ENCODE data around the gene PAX1. TPM values are rescaled to one million over a fixed set of nuclear protein-coding genes. Genes with fewer than 3 reads are reported as not detected.

PAX1 gene
- total and polyA plus RNA-seq, 4 donors, result not detected

- no peak for DNase-seq (ENCODE audit: low spot score)
- 5% methylated on average over 76 of the region's 76 CpGs for WGBS
- Histone ChIP-seq H3K4me3 (ENCODE audit: low read depth in 1 of 3, low read length in 3 of 3) (no peak overlapping the region), H3K9ac (ENCODE audit: low read depth in 1 of 2, low read length in 2 of 2) (no peak overlapping the region), H3K36me3 (ENCODE audit: control insufficient read depth in 4 of 4, insufficient read depth in 3 of 4, low read depth in 1 of 4, low read length in 3 of 4) (no peaks in the 10 kb centered on the region), H3K9me3 (ENCODE audit: control insufficient read depth in 4 of 4, low read length in 3 of 4) (no peaks in the 10 kb centered on the region), H3K27ac (ENCODE audit: low read depth in 1 of 2, low read length in 2 of 2) (no peak overlapping the region), H3K27me3 (ENCODE audit: control insufficient read depth in 4 of 4, insufficient read depth in 4 of 4, low read length in 3 of 4) (peaks cover 6 to 34% (median 18%) of the 10 kb centered on the region in 4 donors), H3K4me1 (ENCODE audit: control insufficient read depth in 4 of 4, insufficient read depth in 4 of 4, low read length in 3 of 4) (peaks cover 0 to 19% (median 4%) of the 10 kb centered on the region in 4 donors)
- TF ChIP-seq FOXA1 (IDR thresholded peaks at IDR 0.05) (no peak), YY1 (IDR thresholded peaks at IDR 0.05) (no peak), GABPA (IDR thresholded peaks at IDR 0.05 in 1 of 2, conservative IDR thresholded peaks at IDR 0.05 in 1 of 2) (no peak), MAX (IDR thresholded peaks at IDR 0.05) (no peak), ATF3 (IDR thresholded peaks at IDR 0.05) (no peak), ZBTB33 (IDR thresholded peaks at IDR 0.05) (no peak), FOXA2 (IDR thresholded peaks at IDR 0.05) (no peak), REST (IDR thresholded peaks at IDR 0.05) (no peak), JUND (IDR thresholded peaks at IDR 0.05) (no peak), TAF1 (conservative IDR thresholded peaks at IDR 0.05) (no peak), CTCF (IDR thresholded peaks at IDR 0.05; ENCODE audit: low read depth, low read length, missing input control) (no peak), RXRA (IDR thresholded peaks at IDR 0.05) (no peak), HNF4A (conservative IDR thresholded peaks at IDR 0.05) (no peak)
Observed at GRCh38 chr20:21706261-21707195, 1.1 kb downstream of the PAX1 start.

Data from liver (tissue), 9 donors.